IMR-90 (cell line): ENCODE results near the gene CARMIL1. TPM values are rescaled to one million over a fixed set of nuclear protein-coding genes. Genes with fewer than 3 reads are reported as not detected.

Experiments used
- ATAC-seq: fragments of 200-7000 bp; cut with Tn5 transposase; 2 replicates; pipeline ENCODE4 v1.9.1; 2020; ENCODE audit warnings: low read depth, mild to moderate bottlenecking, moderate library complexity
- BruUV-seq: library from RNA; stranded (reverse); fragments of 400-500 nt; replicated peaks from 2 replicates; lab custom pipeline; 2021; lab: Mats Ljungman, UMichigan
- CTCF ChIA-PET: fragments of 300-600 bp; formaldehyde crosslinking; extraction: SDS; loops from one replicate; lab custom pipeline; 2021; ENCODE audit warnings: antibody characterized with exemption; lab: Yijun Ruan, JAX
- POLR2A ChIA-PET: fragments of 300-600 bp; sonication (Branson Sonifier 250); formaldehyde crosslinking; loops from one replicate; lab custom pipeline; 2022; ENCODE audit warnings: antibody characterized with exemption; ENCODE audit not compliant: unreplicated experiment; lab: Charles Lee
- DNase-seq: peaks from one replicate; pipeline ENCODE4 v3.0.0; 2013
- H2AFZ ChIP-seq: replicated peaks from 2 replicates; pipeline ENCODE3; 2013; ENCODE audit warnings: low read length, mild to moderate bottlenecking; ENCODE audit not compliant: poor library complexity
- H2AK5ac ChIP-seq: 2 replicates; pipeline ENCODE4 v1.6.1; 2013; ENCODE audit warnings: low read depth, low read length, inconsistent platforms
- H2AK9ac ChIP-seq: replicated peaks from 2 replicates; pipeline ENCODE3; 2013; ENCODE audit warnings: mild to moderate bottlenecking, low read depth, low read length, moderate library complexity; ENCODE audit not compliant: poor library complexity
- H2BK120ac ChIP-seq: 2 replicates; pipeline ENCODE4 v1.6.1; 2013; ENCODE audit warnings: low read depth, low read length, inconsistent platforms
- H2BK15ac ChIP-seq: 3 replicates; pipeline ENCODE4 v1.6.1; 2013; ENCODE audit warnings: low read depth, low read length, inconsistent platforms
- H2BK20ac ChIP-seq: 2 replicates; pipeline ENCODE4 v1.6.1; 2013; ENCODE audit warnings: low read depth, mild to moderate bottlenecking, inconsistent platforms, low read length, moderate library complexity
- H2BK5ac ChIP-seq: 2 replicates; pipeline ENCODE4 v1.6.1; 2013; ENCODE audit warnings: mild to moderate bottlenecking, low read depth, low read length, inconsistent platforms; ENCODE audit not compliant: poor library complexity, severe bottlenecking
- H3K14ac ChIP-seq: replicated peaks from 2 replicates; pipeline ENCODE4 v1.6.1; 2013; ENCODE audit warnings: low read depth, low read length, inconsistent platforms
- H3K18ac ChIP-seq: 2 replicates; pipeline ENCODE4 v1.6.1; 2013; ENCODE audit warnings: low read depth, low read length, control low read depth
- H3K23ac ChIP-seq: 2 replicates; pipeline ENCODE4 v1.6.1; 2013; ENCODE audit warnings: low read depth, low read length, inconsistent platforms
- H3K27ac ChIP-seq: 2 replicates; pipeline ENCODE4 v1.5.1; 2013; ENCODE audit warnings: mild to moderate bottlenecking, control low read depth, low read length; ENCODE audit not compliant: insufficient read depth
- H3K27me3 ChIP-seq: 2 replicates; pipeline ENCODE4 v1.6.1; 2013; ENCODE audit warnings: low read length; ENCODE audit not compliant: control insufficient read depth, insufficient read depth
- H3K36me3 ChIP-seq: 2 replicates; pipeline ENCODE4 v1.6.1; 2013; ENCODE audit warnings: low read length, mixed read lengths; ENCODE audit not compliant: control insufficient read depth, insufficient read depth
- H3K4ac ChIP-seq: 2 replicates; pipeline ENCODE4 v1.6.1; 2013; ENCODE audit warnings: low read depth, low read length, inconsistent platforms
- H3K4me1 ChIP-seq: 2 replicates; pipeline ENCODE4 v1.6.1; 2013; ENCODE audit warnings: low read length, mixed read lengths; ENCODE audit not compliant: control insufficient read depth, insufficient read depth
- H3K4me2 ChIP-seq: 2 replicates; pipeline ENCODE4 v1.6.1; 2013; ENCODE audit warnings: low read depth, mild to moderate bottlenecking, control low read depth, low read length, moderate library complexity
- H3K4me3 ChIP-seq: 2 replicates; pipeline ENCODE4 v1.5.1; 2013; ENCODE audit warnings: low read depth, mild to moderate bottlenecking, control low read depth, low read length, moderate library complexity; ENCODE audit not compliant: insufficient read depth
- H3K56ac ChIP-seq: 2 replicates; pipeline ENCODE4 v1.6.1; 2013; ENCODE audit warnings: low read length, inconsistent platforms; ENCODE audit not compliant: insufficient read depth; ENCODE audit errors: extremely low read depth
- H3K79me1 ChIP-seq, 2 experiments: 2 replicates each; pipeline ENCODE4 v1.6.1; 2013; ENCODE audit warnings: low read length in 2 of 2, inconsistent platforms in 1 of 2, low read depth in 1 of 2
- H3K9ac ChIP-seq: 2 replicates; pipeline ENCODE4 v1.6.1; 2013; ENCODE audit warnings: low read depth, low read length, control low read depth
- H3K9me1 ChIP-seq: 2 replicates; pipeline ENCODE4 v1.6.1; 2013; ENCODE audit warnings: low read length, inconsistent platforms; ENCODE audit not compliant: insufficient read depth
- H3K9me3 ChIP-seq: 2 replicates; pipeline ENCODE4 v1.6.1; 2013; ENCODE audit warnings: low read length; ENCODE audit not compliant: control insufficient read depth, insufficient read depth
- H4K20me1 ChIP-seq: 2 replicates; pipeline ENCODE4 v1.6.1; 2013; ENCODE audit warnings: low read length, inconsistent platforms; ENCODE audit not compliant: insufficient read depth
- H4K5ac ChIP-seq: 2 replicates; pipeline ENCODE4 v1.6.1; 2013; ENCODE audit warnings: mild to moderate bottlenecking, low read depth, low read length, control low read depth
- H4K8ac ChIP-seq, 2 experiments: 2 replicates each; pipeline ENCODE4 v1.6.1; 2013; ENCODE audit warnings: low read depth in 2 of 2, low read length in 2 of 2, control low read depth in 1 of 2, inconsistent platforms in 1 of 2
- H4K91ac ChIP-seq: 2 replicates; pipeline ENCODE4 v1.6.1; 2013; ENCODE audit warnings: low read depth, low read length, inconsistent platforms; ENCODE audit not compliant: insufficient read depth
- MAFK ChIP-seq: IDR thresholded peaks from 2 replicates; pipeline ENCODE4 v1.6.1; 2012; ENCODE audit warnings: low read depth, low read length, improper control_type of control experiment
- dilution Hi-C: fragments of 300-500 bp; cut with HindIII; formaldehyde crosslinking; loops from one replicate; pipeline ENCODE4 v1.14.3; 2018; ENCODE audit warnings: low sequenced_read_pairs; ENCODE audit not compliant: unreplicated experiment
- in situ Hi-C: fragments of 300-500 bp; cut with MboI; formaldehyde crosslinking; loops from 3 replicates; pipeline ENCODE4 v1.14.3; 2019; ENCODE audit warnings: low sequenced_read_pairs, inconsistent platforms, mixed read lengths
- intact Hi-C: fragments of 100-400 bp; cut with micrococcal nuclease; formaldehyde crosslinking; loops from 2 replicates; pipeline ENCODE4 v1.10.0; 2022
- polyA plus RNA-seq, 3 experiments: library from polyadenylated mRNA; depleted of rRNA; stranded (reverse); fragments of >200 nt; gene quantifications; 2 replicates each; pipeline ENCODE4 v1.2.3, GENCODE V29; 2012; ENCODE audit warnings: low replicate concordance in 1 of 3
- total RNA-seq: library from RNA; depleted of rRNA; stranded (reverse); fragments of >200 nt; gene quantifications from 2 replicates; pipeline ENCODE4 v1.2.3, GENCODE V29; 2012
- TF ChIP-seq, protein P1 (sequence below): fragments of 150-350 bp; IDR thresholded peaks from 2 replicates; pipeline ENCODE4 v1.6.1; 2017; ENCODE audit warnings: mild to moderate bottlenecking, antibody characterized with exemption, low read length, low read depth

CARMIL1 gene
- total and polyA plus RNA-seq, 2 of the 4 experiments (the other 2 are of a cell fraction): 1.3 to 2.9 TPM

DNA sequence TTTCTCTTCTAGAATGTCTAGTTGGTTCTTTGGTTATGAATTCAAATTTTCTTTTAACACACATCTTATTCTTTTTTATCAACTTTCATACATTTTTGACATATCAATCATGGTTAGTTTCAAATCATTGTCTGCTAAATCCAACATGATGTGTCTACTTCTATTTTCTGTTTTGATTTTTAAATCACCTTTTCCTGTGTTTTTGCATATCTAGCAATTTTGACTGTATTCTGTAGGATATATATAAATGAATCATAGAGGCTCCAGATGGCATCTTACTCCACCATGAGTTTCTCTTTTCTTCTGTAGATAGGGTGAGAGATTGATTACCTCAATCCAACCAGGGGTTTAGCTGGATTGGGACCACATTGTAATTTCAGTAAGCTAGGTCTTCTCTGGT, 34.3 kb upstream of the CARMIL1 start:
- Histone ChIP-seq H3K23ac (no peak overlapping the region), H3K4me1 (no peaks in the 10 kb centered on the region), H4K91ac (no peak overlapping the region), H2BK120ac (no peak overlapping the region), H2BK20ac (no peak overlapping the region), H3K14ac (no peak overlapping the region), H3K79me1 (no peaks in the 10 kb centered on the region), H2AFZ (no peak overlapping the region), H3K4me2 (no peak overlapping the region), H3K9ac (no peak overlapping the region), H3K36me3 (no peaks in the 10 kb centered on the region), H3K4me3 (no peak overlapping the region), H2BK5ac (no peak overlapping the region), H3K9me3 (no peaks in the 10 kb centered on the region), H2AK5ac (no peak overlapping the region), H3K56ac (no peak overlapping the region), H3K27me3 (no peaks in the 10 kb centered on the region; the same call in 1 of the 2 replicates), H4K5ac (no peak overlapping the region), H3K18ac (no peak overlapping the region), H3K4ac (no peak overlapping the region), H4K20me1 (no peaks in the 10 kb centered on the region), H3K9me1 (no peaks in the 10 kb centered on the region), H4K8ac (no peak overlapping the region), H2AK9ac (no peak overlapping the region), H3K27ac (no peak overlapping the region), H2BK15ac (no peak overlapping the region)
- intact Hi-C loops: no loop called here
- POLR2A ChIA-PET: no interaction called here
- no peak for DNase-seq
- ATAC-seq: no peak
- dilution Hi-C loops: no loop called here
- CTCF ChIA-PET: interaction anchor here (0.6 to 2.0 kb wide), 2 partner anchors 22 to 33 kb away, joined by 3 to 7 read pairs; no protein-coding TSS in a partner anchor
- TF ChIP-seq, protein P1, sequence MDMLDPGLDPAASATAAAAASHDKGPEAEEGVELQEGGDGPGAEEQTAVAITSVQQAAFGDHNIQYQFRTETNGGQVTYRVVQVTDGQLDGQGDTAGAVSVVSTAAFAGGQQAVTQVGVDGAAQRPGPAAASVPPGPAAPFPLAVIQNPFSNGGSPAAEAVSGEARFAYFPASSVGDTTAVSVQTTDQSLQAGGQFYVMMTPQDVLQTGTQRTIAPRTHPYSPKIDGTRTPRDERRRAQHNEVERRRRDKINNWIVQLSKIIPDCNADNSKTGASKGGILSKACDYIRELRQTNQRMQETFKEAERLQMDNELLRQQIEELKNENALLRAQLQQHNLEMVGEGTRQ: no peak
- peak; percentile 32; the same call in 1 of the 2 replicates for TF ChIP-seq MAFK
- no TSS peak for BruUV-seq
- in situ Hi-C loops: no loop called here
